ENCODE data around the gene TMEM63B. TPM values are rescaled to one million over a fixed set of nuclear protein-coding genes. Genes with fewer than 3 reads are reported as not detected.

Gene TMEM63B
- total RNA-seq, 2 donors from 2014 or later, result 64.6 to 65.2 TPM

- H3K4me1 Mint-ChIP-seq, result no peaks in the 10 kb centered on the region
- no peaks in the 10 kb centered on the region for H3K9me3 ChIP-seq (ENCODE audit: control insufficient read depth, low read length)
- no peak for TF ChIP-seq CTCF (conservative IDR thresholded peaks at IDR 0.05)
- no peak overlapping the region for H3K4me3 Mint-ChIP-seq
- WGBS, 2 experiments (ENCODE audit: insufficient coverage in 1 of 2, insufficient read length in 1 of 2), result 88 to 92% methylated on average over 1 of the region's 1 CpG
- H3K4me3 ChIP-seq (ENCODE audit: low read length), result no peak overlapping the region
- H3K27ac ChIP-seq (ENCODE audit: low read depth, low read length), result no peak overlapping the region
- H3K9ac ChIP-seq (ENCODE audit: extremely low read depth, low read length, poor library complexity, severe bottlenecking), result no peak overlapping the region
- no peaks in the 10 kb centered on the region for H3K27me3 Mint-ChIP-seq (ENCODE audit: insufficient read depth)
- no peak for DNase-seq
- no peaks in the 10 kb centered on the region for H3K27me3 ChIP-seq (ENCODE audit: control insufficient read depth, insufficient read depth, low read length, poor library complexity, severe bottlenecking)
- no peak overlapping the region for H3K27ac Mint-ChIP-seq
- peaks cover 88% of the 10 kb centered on the region for H3K36me3 ChIP-seq (ENCODE audit: control insufficient read depth, insufficient read depth, low read length)
- peaks cover 84% of the 10 kb centered on the region for H3K36me3 Mint-ChIP-seq (ENCODE audit: low read depth)
- no peaks in the 10 kb centered on the region for H3K9me3 Mint-ChIP-seq
- no peaks in the 10 kb centered on the region for H3K4me1 ChIP-seq (ENCODE audit: control insufficient read depth, insufficient read depth, low read length)
Measured at GRCh38 chr6:44108471-44108870, 18.9 kb upstream of the TMEM63B start.

GRCh38 chr6:44109212-44109611 is 18.1 kb upstream of the TMEM63B start:
- Histone ChIP-seq H3K9me3 (ENCODE audit: control insufficient read depth, low read length) (no peaks in the 10 kb centered on the region), H3K36me3 (ENCODE audit: control insufficient read depth, insufficient read depth, low read length) (peaks cover 88% of the 10 kb centered on the region), H3K27ac (ENCODE audit: low read depth, low read length) (no peak overlapping the region), H3K9ac (ENCODE audit: extremely low read depth, low read length, poor library complexity, severe bottlenecking) (no peak overlapping the region), H3K4me3 (ENCODE audit: low read length) (no peak overlapping the region), H3K4me1 (ENCODE audit: control insufficient read depth, insufficient read depth, low read length) (no peaks in the 10 kb centered on the region), H3K27me3 (ENCODE audit: control insufficient read depth, insufficient read depth, low read length, poor library complexity, severe bottlenecking) (no peaks in the 10 kb centered on the region)
- peaks cover 84% of the 10 kb centered on the region for H3K36me3 Mint-ChIP-seq (ENCODE audit: low read depth)
- H3K4me1 Mint-ChIP-seq, result no peaks in the 10 kb centered on the region
- no peak for DNase-seq
- H3K9me3 Mint-ChIP-seq, result no peaks in the 10 kb centered on the region
- no peak overlapping the region for H3K4me3 Mint-ChIP-seq
- 95 to 96% methylated on average over 10 of the region's 10 CpGs for WGBS, 2 experiments (ENCODE audit: insufficient coverage in 1 of 2, insufficient read length in 1 of 2)
- H3K27ac Mint-ChIP-seq, result no peak overlapping the region
- TF ChIP-seq CTCF (conservative IDR thresholded peaks at IDR 0.05), result no peak
- H3K27me3 Mint-ChIP-seq (ENCODE audit: insufficient read depth), result no peaks in the 10 kb centered on the region

- TF ChIP-seq CTCF (conservative IDR thresholded peaks at IDR 0.05), result no peak
- Mint-ChIP-seq H3K9me3 (no peaks in the 10 kb centered on the region), H3K27me3 (ENCODE audit: insufficient read depth) (no peaks in the 10 kb centered on the region), H3K36me3 (ENCODE audit: low read depth) (peaks cover 78% of the 10 kb centered on the region), H3K27ac (peak overlapping the region; percentile 49), H3K4me3 (no peak overlapping the region), H3K4me1 (no peaks in the 10 kb centered on the region)
- Histone ChIP-seq H3K9me3 (ENCODE audit: control insufficient read depth, low read length) (no peaks in the 10 kb centered on the region), H3K4me3 (ENCODE audit: low read length) (no peak overlapping the region), H3K4me1 (ENCODE audit: control insufficient read depth, insufficient read depth, low read length) (no peaks in the 10 kb centered on the region), H3K9ac (ENCODE audit: extremely low read depth, low read length, poor library complexity, severe bottlenecking) (no peak overlapping the region), H3K36me3 (ENCODE audit: control insufficient read depth, insufficient read depth, low read length) (peaks cover 89% of the 10 kb centered on the region), H3K27ac (ENCODE audit: low read depth, low read length) (no peak overlapping the region), H3K27me3 (ENCODE audit: control insufficient read depth, insufficient read depth, low read length, poor library complexity, severe bottlenecking) (no peaks in the 10 kb centered on the region)
- DNase-seq, result no peak
- WGBS, 2 experiments (ENCODE audit: insufficient coverage in 1 of 2, insufficient read length in 1 of 2), result 92 to 98% methylated on average over 6 of the region's 6 CpGs
Measured at GRCh38 chr6:44110005-44110676, 17.2 kb upstream of the TMEM63B start.

Measured in endodermal cell (in vitro differentiated cells).